HG02763 (cell line): ENCODE measurements around the gene KIAA0586.
"Not testable (repeated sequence)": the region's sequence is repeated elsewhere in the genome, so short reads cannot be mapped to it uniquely, and the experiment has no call there.

Experiments
- ATAC-seq: cut with Tn5 transposase; IDR thresholded peaks from one replicate; pipeline ENCODE4 v1.9.1; 2021; ENCODE audit warnings: mild to moderate bottlenecking, moderate library complexity; ENCODE audit not compliant: unreplicated experiment

Gene KIAA0586

GRCh38 chr14:58463147-58463546 lies 35.6 kb downstream of the KIAA0586 start:
- no peak for ATAC-seq

GRCh38 chr14:58464652-58465051 lies 37.1 kb downstream of the KIAA0586 start:
- no peak for ATAC-seq

- no peak for ATAC-seq
These were observed 37.9 kb downstream of the KIAA0586 start for GRCh38 chr14:58465421-58465820.

GRCh38 chr14:58466459-58466858 lies 38.9 kb downstream of the KIAA0586 start:
- ATAC-seq = no peak

GRCh38 chr14:58467575-58467974 lies 40.1 kb downstream of the KIAA0586 start:
- ATAC-seq = no peak

GRCh38 chr14:58469309-58469708 lies 41.8 kb downstream of the KIAA0586 start:
- no peak for ATAC-seq

GRCh38 chr14:58476320-58476719 lies 48.8 kb downstream of the KIAA0586 start:
- ATAC-seq = no peak

- ATAC-seq = no peak
These were observed 50.1 kb downstream of the KIAA0586 start for GRCh38 chr14:58477653-58478052.

GRCh38 chr14:58478329-58478728 lies 50.8 kb downstream of the KIAA0586 start:
- ATAC-seq = not testable (repeated sequence)

- ATAC-seq = no peak
These were observed 52.5 kb downstream of the KIAA0586 start for GRCh38 chr14:58479975-58480374.

- no peak for ATAC-seq
These were observed 56.7 kb downstream of the KIAA0586 start for GRCh38 chr14:58484176-58484575.

- ATAC-seq = no peak
These were observed 61.0 kb downstream of the KIAA0586 start for GRCh38 chr14:58488550-58488949.

GRCh38 chr14:58491593-58491992 lies 64.1 kb downstream of the KIAA0586 start:
- ATAC-seq = no peak

GRCh38 chr14:58492044-58492443 lies 64.5 kb downstream of the KIAA0586 start:
- no peak for ATAC-seq

- ATAC-seq = no peak
These were observed 73.8 kb downstream of the KIAA0586 start for GRCh38 chr14:58501214-58501816.

- no peak for ATAC-seq
These were observed 85.8 kb downstream of the KIAA0586 start for GRCh38 chr14:58513272-58513671.

GRCh38 chr14:58517592-58517991 lies 90.1 kb downstream of the KIAA0586 start:
- no peak for ATAC-seq

GRCh38 chr14:58525691-58526090 lies 98.2 kb downstream of the KIAA0586 start:
- ATAC-seq = not testable (repeated sequence)

- no peak for ATAC-seq
These were observed 105.9 kb downstream of the KIAA0586 start for GRCh38 chr14:58533446-58533845.

- no peak for ATAC-seq
These were observed 107.5 kb downstream of the KIAA0586 start for GRCh38 chr14:58535044-58535443.

GRCh38 chr14:58537004-58537403 lies 109.5 kb downstream of the KIAA0586 start:
- no peak for ATAC-seq

GRCh38 chr14:58540749-58541632 lies 113.5 kb downstream of the KIAA0586 start:
- no peak for ATAC-seq
